HepG2 (cell line): ENCODE measurements around the gene WDR6. TPM values are rescaled to one million over a fixed set of nuclear protein-coding genes. Genes with fewer than 3 reads are reported as not detected.
A peak's percentile ranks its signal among the peaks of the same experiment; 100 is the strongest.

ENCODE experiments used
- ATAC-seq: fragments of 200-7000 bp; cut with Tn5 transposase; 3 replicates; pipeline ENCODE4 v1.9.1; 2020; ENCODE audit warnings: mild to moderate bottlenecking, moderate library complexity
- BruUV-seq: library from RNA; stranded (reverse); fragments of 400-500 nt; replicated peaks from 2 replicates; lab custom pipeline; 2021; lab: Mats Ljungman, UMichigan
- CTCF ChIA-PET: fragments of 300-600 bp; formaldehyde crosslinking; extraction: SDS; loops from one replicate; lab custom pipeline; 2021; ENCODE audit warnings: low total read pairs, inconsistent platforms, low intra/inter-chr PET ratio; lab: Yijun Ruan, JAX
- POLR2A ChIA-PET: fragments of 350-600 bp; sonication (Branson Sonifier 250); formaldehyde crosslinking; loops from one replicate; lab custom pipeline; 2020; ENCODE audit warnings: antibody characterized with exemption, inconsistent platforms; lab: Yijun Ruan, JAX
- DNase-seq: peaks from one replicate; pipeline ENCODE4 v3.0.0-alpha.2; 2015; ENCODE audit warnings: low spot score
- FAIRE-seq: peaks from 3 replicates; lab custom pipeline; 2011; peaks lifted over from hg19 to GRCh38; lab: Jason Lieb, UNC
- H2AFZ ChIP-seq: one replicate; pipeline ENCODE4 v1.6.1; 2011; ENCODE audit warnings: low read length, inconsistent platforms
- H3K27ac ChIP-seq: fragments of 300-600 bp; 3 replicates; pipeline ENCODE4 v1.8.0; 2011; ENCODE audit warnings: mixed run types, mild to moderate bottlenecking, mixed read lengths, low read length, inconsistent platforms; ENCODE audit not compliant: insufficient read depth; ENCODE audit errors: extremely low read length
- H3K27me3 ChIP-seq, 2 experiments: fragments of 200-600 bp in 1 of 2; 2 replicates in 1 of 2; 3 replicates in 1 of 2; pipeline versions ENCODE4 v1.6.0 to v1.8.0; 2011; ENCODE audit warnings: low read length in 2 of 2, mild to moderate bottlenecking in 2 of 2, moderate library complexity in 2 of 2, inconsistent platforms in 1 of 2; ENCODE audit not compliant: insufficient read depth in 2 of 2, control insufficient read depth in 1 of 2
- H3K36me3 ChIP-seq, 2 experiments: fragments of 200-600 bp in 1 of 2; replicated peaks in 1 of 2; 2 replicates in 1 of 2; 3 replicates in 1 of 2; pipeline versions ENCODE4 v1.5.1 to v1.8.0; 2011; ENCODE audit warnings: low read length in 2 of 2, inconsistent platforms in 1 of 2; ENCODE audit not compliant: insufficient read depth in 2 of 2, control insufficient read depth in 1 of 2
- H3K4me1 ChIP-seq: 2 replicates; pipeline ENCODE4 v1.5.1; 2012; ENCODE audit warnings: low read length, inconsistent platforms; ENCODE audit not compliant: insufficient read depth
- H3K4me2 ChIP-seq: 2 replicates; pipeline ENCODE4 v1.6.0; 2011; ENCODE audit warnings: low read depth, low read length, inconsistent platforms
- H3K4me3 ChIP-seq, 3 experiments: fragments of 200-600 bp in 1 of 3; sonication (generic), shearing (Covaris generic) in 1 of 3; replicated peaks in 1 of 3; 2 replicates each; pipeline ENCODE4 v1.5.1; 2011 to 2016; ENCODE audit warnings: low read length in 3 of 3, inconsistent platforms in 2 of 3, low read depth in 2 of 3, mild to moderate bottlenecking in 2 of 3, control low read depth in 1 of 3, mixed read lengths in 1 of 3; ENCODE audit not compliant: insufficient read depth in 1 of 3
- H3K79me2 ChIP-seq: one replicate; pipeline ENCODE4 v1.6.1; 2011; ENCODE audit warnings: low read length, inconsistent platforms; ENCODE audit not compliant: insufficient read depth
- H3K9ac ChIP-seq: 2 replicates; pipeline ENCODE4 v1.6.0; 2011; ENCODE audit warnings: mild to moderate bottlenecking, low read depth, low read length, inconsistent platforms; ENCODE audit not compliant: insufficient read depth
- H3K9me3 ChIP-seq: 2 replicates; pipeline ENCODE4 v1.5.1; 2012; ENCODE audit warnings: mild to moderate bottlenecking, low read length
- H4K20me1 ChIP-seq: 2 replicates; pipeline ENCODE4 v1.6.0; 2011; ENCODE audit warnings: inconsistent platforms, mild to moderate bottlenecking, low read length, moderate library complexity; ENCODE audit not compliant: insufficient read depth
- AGO2 ChIP-seq: fragments of 200-400 bp; formaldehyde crosslinking; optimal IDR thresholded peaks from 2 replicates; pipeline ENCODE3; 2017; ENCODE audit warnings: mild to moderate bottlenecking, low read depth, low read length, moderate library complexity
- MYC ChIP-seq: sonication (generic); formaldehyde crosslinking; IDR thresholded peaks from 2 replicates; pipeline ENCODE4 v1.9.0; 2021; ENCODE audit warnings: missing genetic modification reagents, borderline replicate concordance
- SAP130 ChIP-seq: IDR thresholded peaks from 2 replicates; pipeline ENCODE4 v1.6.1; 2016; ENCODE audit warnings: low read depth
- WGBS: methylation state at CpG from one replicate; pipeline ENCODE4 v1.1.6; 2017; ENCODE audit warnings: low lambda C conversion rate; 5-methylcytosine and 5-hydroxymethylcytosine counted together
- in situ Hi-C: cut with HindIII; loops from 2 replicates; pipeline ENCODE4 v1.10.0; 2017; ENCODE audit warnings: low pct_unique_long_range_greater_than_20kb; ENCODE audit not compliant: extremely low pct_ligation_motif_present
- intact Hi-C: fragments of 100-400 bp; cut with micrococcal nuclease; formaldehyde crosslinking; loops from one replicate; pipeline ENCODE4 v1.10.0; 2022; ENCODE audit not compliant: unreplicated experiment
- polyA plus RNA-seq, 8 experiments: library from polyadenylated mRNA; depleted of rRNA in 3 of 8; stranded (reverse) in 7 of 8; unstranded in 1 of 8; fragments of >200 nt; fragmentation: Illumina TruSeq in 4 of 8; extraction: Trizol in 4 of 8; gene quantifications; 2 replicates each; pipeline versions ENCODE4 v1.2.1 to v1.2.3, GENCODE V29; 2011 to 2016; ENCODE audit warnings: low read depth in 4 of 8, missing spikeins in 1 of 8, mixed read lengths in 1 of 8; ENCODE audit not compliant: insufficient read depth in 1 of 8
- total RNA-seq, 5 experiments: library from RNA; depleted of rRNA; stranded (reverse); fragments of >200 nt; fragmentation: Illumina TruSeq; extraction: Trizol; gene quantifications; 2 replicates each; pipeline ENCODE4 v1.2.3, GENCODE V29; 2016; ENCODE audit warnings: low read depth in 1 of 5
- TF ChIP-seq, protein P1 (sequence below): sonication (generic); formaldehyde crosslinking; IDR thresholded peaks from 2 replicates; pipeline ENCODE4 v1.4.0; 2020; ENCODE audit warnings: missing genetic modification reagents
- TF ChIP-seq, protein P2 (sequence below): sonication (generic); formaldehyde crosslinking; IDR thresholded peaks from 2 replicates; pipeline ENCODE4 v1.5.0; 2020; ENCODE audit warnings: missing genetic modification reagents
- TF ChIP-seq, protein P3 (sequence below): sonication (generic); formaldehyde crosslinking; IDR thresholded peaks from 2 replicates; pipeline ENCODE4 v1.5.0; 2020; ENCODE audit warnings: mild to moderate bottlenecking, missing genetic modification reagents, borderline replicate concordance
- TF ChIP-seq, protein P4 (sequence below): sonication (generic); formaldehyde crosslinking; IDR thresholded peaks from 2 replicates; pipeline ENCODE4 v1.4.0; 2020; ENCODE audit warnings: missing genetic modification reagents
- TF ChIP-seq, protein P5 (sequence below): sonication (generic); formaldehyde crosslinking; IDR thresholded peaks from 2 replicates; pipeline ENCODE4 v1.5.0; 2020; ENCODE audit warnings: mild to moderate bottlenecking, missing genetic modification reagents

The WDR6 gene
- total and polyA plus RNA-seq, 2 of the 13 experiments (the other 11 are each of a cell fraction or from before 2014, with no cell fraction given), result 73.4 to 139 TPM

DNA sequence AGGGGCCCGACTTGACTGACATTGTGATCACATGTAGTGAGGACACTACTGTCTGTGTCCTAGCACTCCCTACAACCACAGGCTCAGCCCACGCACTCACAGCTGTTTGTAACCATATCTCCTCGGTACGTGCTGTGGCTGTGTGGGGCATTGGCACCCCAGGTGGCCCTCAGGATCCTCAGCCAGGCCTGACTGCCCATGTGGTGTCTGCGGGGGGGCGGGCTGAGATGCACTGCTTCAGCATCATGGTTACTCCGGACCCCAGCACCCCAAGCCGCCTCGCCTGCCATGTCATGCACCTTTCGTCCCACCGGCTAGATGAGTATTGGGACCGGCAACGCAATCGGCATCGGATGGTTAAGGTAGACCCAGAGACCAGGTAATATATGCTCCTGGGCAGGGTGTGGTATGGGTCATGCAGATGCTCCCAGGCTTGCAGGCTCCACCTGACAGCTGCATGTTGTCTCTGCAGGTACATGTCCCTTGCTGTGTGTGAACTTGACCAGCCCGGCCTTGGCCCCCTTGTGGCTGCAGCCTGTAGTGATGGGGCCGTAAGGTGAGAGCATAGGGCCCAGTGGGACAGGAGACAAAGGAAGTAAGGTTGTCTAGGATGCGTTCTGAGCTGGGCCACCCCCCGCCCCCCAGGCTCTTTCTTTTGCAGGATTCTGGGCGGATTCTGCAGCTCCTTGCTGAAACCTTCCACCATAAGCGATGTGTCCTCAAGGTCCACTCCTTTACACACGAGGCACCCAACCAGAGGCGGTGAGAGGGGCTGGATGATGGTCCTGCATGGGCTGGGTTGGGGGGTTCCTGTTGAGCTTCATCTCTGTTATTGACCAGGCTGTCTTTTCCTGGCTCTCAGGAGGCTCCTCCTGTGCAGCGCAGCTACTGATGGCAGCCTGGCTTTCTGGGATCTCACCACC is 6.8 kb downstream of the WDR6 start:
- CTCF ChIA-PET, result interaction anchor here (1.1 to 1.5 kb wide), 2 partner anchors 17 to 26 kb away, joined by 3 to 12 read pairs; no protein-coding TSS in a partner anchor
- Histone ChIP-seq H3K9me3 (no peaks in the 10 kb centered on the region), H3K4me3 (no peak overlapping the region), H3K27me3 (no peaks in the 10 kb centered on the region), H3K27ac (no peak overlapping the region), H3K4me1 (peaks cover 15% of the 10 kb centered on the region), H3K36me3 (peaks cover 20 to 48% of the 10 kb centered on the region in 2 experiments), H3K79me2 (peaks cover 19% of the 10 kb centered on the region), H3K4me2 (no peak overlapping the region), H3K9ac (no peak overlapping the region), H2AFZ (no peak overlapping the region), H4K20me1 (peaks cover 26% of the 10 kb centered on the region; the same call in 1 of the 2 replicates)
- ATAC-seq (peak; percentile 68), DNase-seq (peak; percentile 59), FAIRE-seq (peak; percentile 54)
- WGBS, result 86% methylated on average over 19 of the region's 24 CpGs
- POLR2A ChIA-PET, result interaction anchor here (0.5 to 12.8 kb wide), 4 partner anchors 8 to 117 kb away, joined by 3 to 280 read pairs (median 7); partner anchors contain the start of genes DALRD3, IMPDH2 and NDUFAF3
- in situ Hi-C loops (no loop called here), intact Hi-C loops (loop anchor here (2.0 kb wide), 1 partner anchor 27 kb away; no protein-coding TSS in a partner anchor)
- BruUV-seq, result no TSS peak
- TF ChIP-seq, protein P1, sequence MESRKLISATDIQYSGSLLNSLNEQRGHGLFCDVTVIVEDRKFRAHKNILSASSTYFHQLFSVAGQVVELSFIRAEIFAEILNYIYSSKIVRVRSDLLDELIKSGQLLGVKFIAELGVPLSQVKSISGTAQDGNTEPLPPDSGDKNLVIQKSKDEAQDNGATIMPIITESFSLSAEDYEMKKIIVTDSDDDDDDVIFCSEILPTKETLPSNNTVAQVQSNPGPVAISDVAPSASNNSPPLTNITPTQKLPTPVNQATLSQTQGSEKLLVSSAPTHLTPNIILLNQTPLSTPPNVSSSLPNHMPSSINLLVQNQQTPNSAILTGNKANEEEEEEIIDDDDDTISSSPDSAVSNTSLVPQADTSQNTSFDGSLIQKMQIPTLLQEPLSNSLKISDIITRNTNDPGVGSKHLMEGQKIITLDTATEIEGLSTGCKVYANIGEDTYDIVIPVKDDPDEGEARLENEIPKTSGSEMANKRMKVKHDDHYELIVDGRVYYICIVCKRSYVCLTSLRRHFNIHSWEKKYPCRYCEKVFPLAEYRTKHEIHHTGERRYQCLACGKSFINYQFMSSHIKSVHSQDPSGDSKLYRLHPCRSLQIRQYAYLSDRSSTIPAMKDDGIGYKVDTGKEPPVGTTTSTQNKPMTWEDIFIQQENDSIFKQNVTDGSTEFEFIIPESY, result peak; percentile 72
- TF ChIP-seq, protein P2, sequence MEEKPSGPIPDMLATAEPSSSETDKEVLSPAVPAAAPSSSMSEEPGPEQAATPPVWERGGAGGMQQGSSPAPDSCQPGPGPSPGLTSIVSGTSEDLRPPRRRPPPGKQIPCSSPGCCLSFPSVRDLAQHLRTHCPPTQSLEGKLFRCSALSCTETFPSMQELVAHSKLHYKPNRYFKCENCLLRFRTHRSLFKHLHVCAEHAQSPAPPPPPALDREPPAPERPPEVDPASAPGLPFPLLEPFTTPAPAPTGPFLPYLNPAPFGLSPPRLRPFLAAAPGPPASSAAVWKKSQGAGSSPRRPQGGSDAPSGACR, result no peak
- TF ChIP-seq, protein P3, sequence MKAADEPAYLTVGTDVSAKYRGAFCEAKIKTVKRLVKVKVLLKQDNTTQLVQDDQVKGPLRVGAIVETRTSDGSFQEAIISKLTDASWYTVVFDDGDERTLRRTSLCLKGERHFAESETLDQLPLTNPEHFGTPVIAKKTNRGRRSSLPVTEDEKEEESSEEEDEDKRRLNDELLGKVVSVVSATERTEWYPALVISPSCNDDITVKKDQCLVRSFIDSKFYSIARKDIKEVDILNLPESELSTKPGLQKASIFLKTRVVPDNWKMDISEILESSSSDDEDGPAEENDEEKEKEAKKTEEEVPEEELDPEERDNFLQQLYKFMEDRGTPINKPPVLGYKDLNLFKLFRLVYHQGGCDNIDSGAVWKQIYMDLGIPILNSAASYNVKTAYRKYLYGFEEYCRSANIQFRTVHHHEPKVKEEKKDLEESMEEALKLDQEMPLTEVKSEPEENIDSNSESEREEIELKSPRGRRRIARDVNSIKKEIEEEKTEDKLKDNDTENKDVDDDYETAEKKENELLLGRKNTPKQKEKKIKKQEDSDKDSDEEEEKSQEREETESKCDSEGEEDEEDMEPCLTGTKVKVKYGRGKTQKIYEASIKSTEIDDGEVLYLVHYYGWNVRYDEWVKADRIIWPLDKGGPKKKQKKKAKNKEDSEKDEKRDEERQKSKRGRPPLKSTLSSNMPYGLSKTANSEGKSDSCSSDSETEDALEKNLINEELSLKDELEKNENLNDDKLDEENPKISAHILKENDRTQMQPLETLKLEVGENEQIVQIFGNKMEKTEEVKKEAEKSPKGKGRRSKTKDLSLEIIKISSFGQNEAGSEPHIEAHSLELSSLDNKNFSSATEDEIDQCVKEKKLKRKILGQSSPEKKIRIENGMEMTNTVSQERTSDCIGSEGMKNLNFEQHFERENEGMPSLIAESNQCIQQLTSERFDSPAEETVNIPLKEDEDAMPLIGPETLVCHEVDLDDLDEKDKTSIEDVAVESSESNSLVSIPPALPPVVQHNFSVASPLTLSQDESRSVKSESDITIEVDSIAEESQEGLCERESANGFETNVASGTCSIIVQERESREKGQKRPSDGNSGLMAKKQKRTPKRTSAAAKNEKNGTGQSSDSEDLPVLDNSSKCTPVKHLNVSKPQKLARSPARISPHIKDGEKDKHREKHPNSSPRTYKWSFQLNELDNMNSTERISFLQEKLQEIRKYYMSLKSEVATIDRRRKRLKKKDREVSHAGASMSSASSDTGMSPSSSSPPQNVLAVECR, result peak; percentile 36; the same call in 1 of the 2 replicates
- TF ChIP-seq MYC (CRISPR knock-in tag) (peak; percentile 14; the same call in 1 of the 2 replicates), AGO2 (peak; percentile 76), SAP130 (CRISPR knock-in tag) (peak; percentile 40; the same call in 1 of the 2 replicates)
- TF ChIP-seq, protein P4, sequence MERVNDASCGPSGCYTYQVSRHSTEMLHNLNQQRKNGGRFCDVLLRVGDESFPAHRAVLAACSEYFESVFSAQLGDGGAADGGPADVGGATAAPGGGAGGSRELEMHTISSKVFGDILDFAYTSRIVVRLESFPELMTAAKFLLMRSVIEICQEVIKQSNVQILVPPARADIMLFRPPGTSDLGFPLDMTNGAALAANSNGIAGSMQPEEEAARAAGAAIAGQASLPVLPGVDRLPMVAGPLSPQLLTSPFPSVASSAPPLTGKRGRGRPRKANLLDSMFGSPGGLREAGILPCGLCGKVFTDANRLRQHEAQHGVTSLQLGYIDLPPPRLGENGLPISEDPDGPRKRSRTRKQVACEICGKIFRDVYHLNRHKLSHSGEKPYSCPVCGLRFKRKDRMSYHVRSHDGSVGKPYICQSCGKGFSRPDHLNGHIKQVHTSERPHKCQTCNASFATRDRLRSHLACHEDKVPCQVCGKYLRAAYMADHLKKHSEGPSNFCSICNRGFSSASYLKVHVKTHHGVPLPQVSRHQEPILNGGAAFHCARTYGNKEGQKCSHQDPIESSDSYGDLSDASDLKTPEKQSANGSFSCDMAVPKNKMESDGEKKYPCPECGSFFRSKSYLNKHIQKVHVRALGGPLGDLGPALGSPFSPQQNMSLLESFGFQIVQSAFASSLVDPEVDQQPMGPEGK (CRISPR knock-in tag), result peak; percentile 42; the same call in 1 of the 2 replicates
- TF ChIP-seq, protein P5, sequence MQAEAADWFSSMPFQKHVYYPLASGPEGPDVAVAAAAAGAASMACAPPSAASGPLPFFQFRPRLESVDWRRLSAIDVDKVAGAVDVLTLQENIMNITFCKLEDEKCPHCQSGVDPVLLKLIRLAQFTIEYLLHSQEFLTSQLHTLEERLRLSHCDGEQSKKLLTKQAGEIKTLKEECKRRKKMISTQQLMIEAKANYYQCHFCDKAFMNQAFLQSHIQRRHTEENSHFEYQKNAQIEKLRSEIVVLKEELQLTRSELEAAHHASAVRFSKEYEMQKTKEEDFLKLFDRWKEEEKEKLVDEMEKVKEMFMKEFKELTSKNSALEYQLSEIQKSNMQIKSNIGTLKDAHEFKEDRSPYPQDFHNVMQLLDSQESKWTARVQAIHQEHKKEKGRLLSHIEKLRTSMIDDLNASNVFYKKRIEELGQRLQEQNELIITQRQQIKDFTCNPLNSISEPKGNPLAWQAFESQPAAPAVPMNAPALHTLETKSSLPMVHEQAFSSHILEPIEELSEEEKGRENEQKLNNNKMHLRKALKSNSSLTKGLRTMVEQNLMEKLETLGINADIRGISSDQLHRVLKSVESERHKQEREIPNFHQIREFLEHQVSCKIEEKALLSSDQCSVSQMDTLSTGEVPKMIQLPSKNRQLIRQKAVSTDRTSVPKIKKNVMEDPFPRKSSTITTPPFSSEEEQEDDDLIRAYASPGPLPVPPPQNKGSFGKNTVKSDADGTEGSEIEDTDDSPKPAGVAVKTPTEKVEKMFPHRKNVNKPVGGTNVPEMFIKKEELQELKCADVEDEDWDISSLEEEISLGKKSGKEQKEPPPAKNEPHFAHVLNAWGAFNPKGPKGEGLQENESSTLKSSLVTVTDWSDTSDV (CRISPR knock-in tag), result no peak; the same call in 1 of the 2 replicates
